Measurements from ENCODE around the gene VPS8.

VPS8 gene

DNA sequence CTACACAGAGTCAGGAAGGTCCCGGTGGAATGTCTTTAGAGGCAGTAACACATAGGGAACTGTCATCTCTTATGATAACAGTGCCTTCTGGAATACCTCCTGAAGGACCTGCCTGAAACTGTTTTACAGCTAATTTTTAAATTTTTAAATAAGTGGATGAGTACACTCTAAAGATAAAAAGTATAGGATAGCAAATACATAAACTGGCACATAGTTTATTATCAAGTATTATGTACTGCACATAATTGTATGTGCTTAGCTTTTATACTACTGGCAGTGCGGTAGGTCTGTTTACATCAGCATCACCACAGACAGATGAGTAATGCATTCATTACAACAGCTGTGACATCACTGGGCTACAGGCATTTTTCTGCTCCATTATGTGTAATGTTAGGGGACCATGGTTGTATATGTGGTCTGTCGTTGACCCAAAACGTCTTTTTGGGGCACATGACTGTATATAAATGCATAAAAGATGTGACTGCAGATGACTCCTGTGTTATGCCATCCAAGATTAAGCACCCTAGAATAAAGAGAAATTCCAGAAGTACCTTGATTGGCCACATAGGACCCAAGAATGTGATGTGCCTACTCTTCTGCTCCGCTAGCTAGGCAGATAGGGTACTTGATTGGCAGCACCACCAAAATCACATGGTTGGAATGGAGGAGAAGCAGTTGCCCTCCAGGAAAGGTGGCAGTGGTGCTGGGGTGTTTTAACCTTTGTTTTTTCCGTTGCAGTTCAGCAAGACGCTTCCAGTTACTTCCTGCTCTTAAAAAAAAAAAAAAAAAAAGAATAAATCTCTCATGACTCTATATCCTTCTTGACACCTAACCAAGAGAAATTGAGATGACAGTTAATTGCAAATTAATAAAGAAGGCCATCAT lies 3.3 kb downstream of the VPS8 start:
- no peak for DNase-seq

DNA sequence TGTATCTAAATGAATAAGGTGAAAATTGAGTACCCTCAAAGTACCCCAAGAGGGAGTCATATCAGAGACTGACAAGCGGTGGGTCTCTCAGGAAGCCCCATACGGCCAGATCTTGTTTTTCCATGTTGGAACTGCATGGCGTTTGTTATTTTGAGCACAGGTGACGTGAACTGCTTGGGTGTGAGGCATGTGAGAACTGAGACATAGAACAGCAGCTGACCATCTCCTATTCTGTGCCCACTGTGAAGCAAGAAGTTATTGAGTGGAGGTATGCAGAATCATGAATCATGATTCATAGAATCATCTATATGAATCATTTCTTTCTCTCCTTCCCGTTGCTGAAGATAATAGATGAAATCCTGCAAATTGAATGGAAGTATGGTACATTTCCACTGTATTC lies 4.6 kb downstream of the VPS8 start:
- no peak for DNase-seq

GRCh38 chr3:184820525-184820924 lies 8.6 kb downstream of the VPS8 start:
- DNase-seq = no peak

GRCh38 chr3:184821034-184821433 lies 9.1 kb downstream of the VPS8 start:
- no peak for DNase-seq

DNA sequence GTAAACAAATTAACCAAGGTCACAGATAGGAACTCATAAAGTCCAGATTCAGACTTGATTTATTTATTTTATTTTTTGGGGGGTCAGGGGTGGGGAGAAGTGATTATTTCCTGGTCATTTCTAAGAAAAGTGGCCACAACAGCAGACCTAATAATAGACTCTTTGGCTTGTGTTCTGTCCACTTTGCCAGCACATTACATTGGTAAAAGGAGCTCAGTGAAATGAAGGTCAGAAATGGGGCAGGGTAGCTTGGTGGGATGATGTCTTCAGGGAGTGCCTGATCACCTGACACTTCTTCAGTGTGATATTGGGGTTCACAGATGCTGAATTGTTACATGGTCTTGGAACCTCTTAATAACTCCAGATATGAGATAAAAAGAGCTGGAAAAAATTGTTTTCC lies 10.1 kb downstream of the VPS8 start:
- DNase-seq = no peak

DNA sequence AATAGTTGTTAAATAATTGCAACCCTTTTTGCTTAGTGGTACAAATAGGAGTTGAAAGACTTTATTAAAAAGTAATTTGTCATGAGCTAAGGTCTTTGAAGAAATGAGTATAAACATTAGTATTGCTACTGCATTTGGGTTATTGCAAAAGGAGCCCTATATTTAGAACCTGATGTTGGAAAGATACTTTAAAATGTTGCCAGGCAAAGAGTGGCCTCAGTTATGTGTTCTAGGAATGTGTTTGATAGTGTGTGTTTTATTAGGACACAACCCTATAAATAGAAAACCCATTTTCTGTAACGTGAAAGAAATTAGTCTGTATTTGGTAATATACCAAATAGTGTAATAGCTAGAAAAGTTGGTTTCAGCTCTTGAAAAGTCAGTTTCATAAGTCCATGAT lies 10.7 kb downstream of the VPS8 start:
- DNase-seq = no peak

DNA sequence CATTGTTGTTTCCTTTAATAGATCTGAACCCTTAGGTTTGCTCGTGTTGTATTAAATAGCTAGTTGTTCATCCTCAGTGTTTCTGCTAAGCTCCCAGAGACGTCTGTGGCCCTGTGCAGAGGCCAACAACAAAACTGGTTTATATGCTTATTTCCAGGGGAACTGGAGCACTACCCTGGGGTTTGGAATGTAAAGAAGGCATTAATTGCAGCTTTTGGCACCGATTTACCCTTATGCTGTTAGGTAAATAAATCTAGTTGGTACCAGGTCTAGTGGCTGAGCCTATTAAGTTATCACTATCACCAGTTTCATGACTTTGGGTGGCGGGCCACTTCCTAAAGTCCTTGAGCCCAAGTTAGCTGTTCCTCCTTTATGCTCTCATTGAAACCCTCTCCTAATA lies 12.0 kb downstream of the VPS8 start:
- DNase-seq = no peak

DNA sequence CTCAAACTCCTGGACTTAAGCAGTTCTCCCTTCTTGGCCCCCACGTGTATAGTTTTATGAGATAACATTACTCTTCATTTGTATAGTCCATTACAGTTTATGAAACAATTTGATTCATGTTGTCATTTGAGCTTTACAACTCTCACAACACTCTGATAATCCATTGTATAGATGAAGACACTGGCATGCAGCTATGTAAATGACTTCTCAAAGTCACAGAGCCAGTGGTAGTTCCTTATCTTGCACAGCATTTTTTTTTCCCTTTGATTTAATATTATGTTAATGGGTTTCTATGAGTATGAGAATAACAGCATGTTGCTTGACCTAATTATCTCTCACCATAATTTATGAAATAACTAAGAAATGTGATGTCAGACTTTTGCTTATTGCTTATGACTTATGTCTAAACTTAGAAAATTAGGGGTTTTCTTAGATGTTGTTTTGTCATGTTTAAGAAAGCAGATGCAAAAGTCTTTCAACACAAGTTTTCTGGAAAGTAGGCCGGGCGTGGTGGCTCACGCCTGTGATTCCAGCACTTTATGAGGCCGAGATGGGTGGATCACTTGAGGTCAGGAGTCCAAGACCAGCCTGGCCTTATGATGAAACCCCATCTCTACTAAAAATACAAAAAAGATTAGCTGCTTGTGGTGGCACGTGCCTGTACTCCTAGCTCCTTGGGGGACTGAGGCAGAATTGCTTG lies 13.3 kb downstream of the VPS8 start:
- DNase-seq = no peak

DNA sequence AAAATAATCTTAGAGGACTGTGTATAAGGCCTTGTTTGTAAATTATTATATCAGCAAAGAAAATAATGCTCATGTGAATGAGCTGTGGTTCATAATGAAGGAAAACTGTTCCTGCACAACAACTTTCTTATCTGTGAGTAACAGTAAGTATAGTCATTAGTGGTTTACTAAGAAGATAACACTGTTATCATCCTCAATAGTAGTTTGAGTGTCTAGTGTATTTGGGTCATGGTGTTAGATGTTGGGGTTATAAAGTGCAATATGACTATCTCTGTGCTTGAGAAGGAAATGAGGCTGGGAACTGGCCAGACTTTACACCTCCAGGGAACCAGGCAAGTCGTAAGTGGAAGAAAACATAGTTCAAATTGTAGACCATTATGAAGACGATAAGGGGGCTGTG lies 15.6 kb downstream of the VPS8 start:
- DNase-seq = no peak

DNA sequence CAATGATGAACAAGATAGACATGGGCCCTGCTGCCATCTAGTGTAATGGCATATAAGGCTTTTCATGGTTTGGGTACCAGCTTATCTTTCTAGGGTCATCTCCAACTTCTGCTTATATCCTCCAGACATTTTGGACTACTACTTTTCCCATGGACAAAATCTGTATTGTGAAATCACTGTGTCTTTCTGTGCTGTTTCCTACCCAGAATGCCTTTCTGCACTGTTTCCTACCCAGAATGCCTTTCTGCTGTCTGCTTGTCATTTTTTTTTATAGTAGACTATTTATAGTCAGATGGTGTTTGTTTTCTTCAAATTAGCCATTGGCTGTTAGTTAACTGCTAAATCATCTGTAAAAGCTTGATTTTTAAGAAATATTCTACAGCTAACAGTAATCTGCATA lies 20.1 kb downstream of the VPS8 start:
- no peak for DNase-seq

GRCh38 chr3:184832903-184833302 lies 20.9 kb downstream of the VPS8 start:
- no peak for DNase-seq

DNA sequence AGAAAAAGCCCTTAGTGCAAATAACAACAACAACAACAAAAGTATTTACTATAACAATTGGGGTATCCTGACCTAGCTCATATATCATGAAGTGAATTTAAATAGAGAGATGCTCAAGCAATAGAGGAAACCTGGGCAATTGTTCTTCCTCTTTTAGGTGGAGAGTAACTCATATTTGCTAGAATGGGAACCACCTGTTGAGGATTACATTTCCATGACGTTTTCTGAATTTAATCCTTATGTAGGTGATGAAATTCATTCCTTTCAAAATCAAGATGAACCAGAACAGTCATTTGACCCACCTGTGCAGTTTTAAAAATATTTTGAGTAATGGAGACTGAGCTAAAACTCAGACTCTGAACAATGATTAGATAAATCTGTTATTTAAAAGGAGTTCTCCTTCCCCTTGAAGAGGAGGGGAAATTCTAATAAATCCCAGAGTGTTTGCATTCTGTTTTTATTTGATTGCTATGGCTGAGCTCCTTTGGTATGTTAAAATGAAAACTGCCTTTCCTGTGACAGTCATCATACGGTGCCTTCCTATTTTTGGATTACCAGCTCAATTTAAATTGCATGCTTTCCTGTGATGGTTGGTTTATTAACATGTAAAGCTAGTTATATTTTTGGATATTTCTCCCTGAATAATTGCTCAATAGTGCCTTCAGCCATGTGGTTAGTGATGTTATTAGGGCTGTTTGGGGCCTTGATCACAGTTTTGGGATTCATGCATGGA lies 24.3 kb downstream of the VPS8 start:
- no peak for DNase-seq

GRCh38 chr3:184842433-184842832 lies 30.5 kb downstream of the VPS8 start:
- DNase-seq = no peak

DNA sequence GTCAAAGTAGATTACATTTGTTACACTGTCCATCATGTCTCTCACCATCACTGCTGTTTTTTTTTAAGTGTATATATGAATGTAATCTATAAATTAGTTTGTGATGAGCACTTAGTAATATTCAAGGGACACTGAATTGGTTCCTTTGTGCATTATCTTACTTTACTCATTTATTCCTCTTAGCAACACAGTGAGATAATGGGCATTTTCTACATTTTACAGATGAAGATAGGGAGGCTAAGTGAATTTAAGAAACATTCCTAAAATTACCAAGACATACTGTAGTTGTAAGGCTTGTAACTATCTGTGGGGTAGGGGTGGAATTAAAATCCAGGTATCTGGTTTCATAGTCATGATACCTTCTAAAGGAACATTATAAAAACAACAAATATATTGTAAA lies 33.9 kb downstream of the VPS8 start:
- DNase-seq = no peak

- no peak for DNase-seq
Observed at GRCh38 chr3:184846496-184846895, 34.5 kb downstream of the VPS8 start.

GRCh38 chr3:184848934-184849333 lies 37.0 kb downstream of the VPS8 start:
- no peak for DNase-seq

DNA sequence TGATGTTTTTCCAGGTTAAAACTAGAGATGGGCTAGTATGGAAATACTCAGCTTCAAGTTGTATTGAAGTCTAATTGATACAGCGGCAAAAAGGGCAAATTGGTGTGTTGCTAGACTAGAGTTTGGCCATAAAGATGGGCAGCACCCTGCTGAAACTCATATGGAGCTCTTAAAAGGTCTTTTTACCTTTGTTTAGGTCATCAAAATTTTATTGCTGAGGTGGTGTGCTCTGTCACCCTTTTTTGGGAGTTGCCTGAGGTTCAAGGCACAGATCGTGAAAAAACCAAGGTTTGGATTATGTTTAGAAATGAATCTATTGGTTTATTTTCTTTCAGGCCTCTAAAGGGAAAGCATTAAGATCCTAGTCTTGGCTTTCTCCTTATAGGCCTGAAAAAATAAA lies 38.2 kb downstream of the VPS8 start:
- DNase-seq = no peak

GRCh38 chr3:184857099-184857498 lies 45.1 kb downstream of the VPS8 start:
- no peak for DNase-seq

GRCh38 chr3:184864000-184864399 lies 52.0 kb downstream of the VPS8 start:
- DNase-seq = no peak

DNA sequence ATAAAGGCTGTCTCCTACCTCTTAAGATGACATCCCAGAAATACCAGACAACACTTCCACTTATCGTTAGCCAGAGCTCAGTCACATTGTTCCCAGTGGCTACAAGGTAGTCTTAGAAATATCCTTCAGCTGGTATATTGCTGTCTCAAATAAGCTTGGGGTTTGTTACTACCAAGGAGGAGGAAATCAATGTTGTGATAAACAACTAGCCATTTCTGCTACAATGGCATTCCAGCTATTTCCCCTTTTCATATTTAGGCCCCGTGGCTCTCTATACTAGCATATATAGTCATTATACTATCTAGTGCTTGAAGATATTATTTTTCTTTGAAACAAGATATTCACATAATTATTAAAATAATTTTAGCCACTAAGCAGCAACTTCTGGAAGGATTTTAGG lies 56.5 kb downstream of the VPS8 start:
- DNase-seq = no peak

- no peak for DNase-seq
Observed at GRCh38 chr3:184872200-184872599, 60.2 kb downstream of the VPS8 start.

DNA sequence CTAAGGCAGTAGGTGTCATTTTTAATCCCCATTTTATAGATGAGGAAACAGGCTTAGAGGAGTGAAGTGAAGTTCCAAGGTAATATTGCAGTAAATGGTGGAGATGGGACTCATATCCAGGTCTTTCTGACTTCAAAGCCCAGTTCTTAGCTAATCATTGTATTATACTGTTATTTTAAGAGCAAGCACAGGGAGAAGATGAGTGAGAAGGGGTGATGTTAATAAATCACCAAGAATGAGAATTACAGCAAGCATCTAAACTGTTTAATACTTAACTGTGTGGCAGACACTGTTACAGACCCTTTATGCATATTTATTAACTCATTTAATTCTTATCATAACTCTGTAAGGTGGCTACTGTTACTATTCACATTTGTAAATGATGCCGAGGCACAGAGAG lies 61.2 kb downstream of the VPS8 start:
- no peak for DNase-seq

DNA sequence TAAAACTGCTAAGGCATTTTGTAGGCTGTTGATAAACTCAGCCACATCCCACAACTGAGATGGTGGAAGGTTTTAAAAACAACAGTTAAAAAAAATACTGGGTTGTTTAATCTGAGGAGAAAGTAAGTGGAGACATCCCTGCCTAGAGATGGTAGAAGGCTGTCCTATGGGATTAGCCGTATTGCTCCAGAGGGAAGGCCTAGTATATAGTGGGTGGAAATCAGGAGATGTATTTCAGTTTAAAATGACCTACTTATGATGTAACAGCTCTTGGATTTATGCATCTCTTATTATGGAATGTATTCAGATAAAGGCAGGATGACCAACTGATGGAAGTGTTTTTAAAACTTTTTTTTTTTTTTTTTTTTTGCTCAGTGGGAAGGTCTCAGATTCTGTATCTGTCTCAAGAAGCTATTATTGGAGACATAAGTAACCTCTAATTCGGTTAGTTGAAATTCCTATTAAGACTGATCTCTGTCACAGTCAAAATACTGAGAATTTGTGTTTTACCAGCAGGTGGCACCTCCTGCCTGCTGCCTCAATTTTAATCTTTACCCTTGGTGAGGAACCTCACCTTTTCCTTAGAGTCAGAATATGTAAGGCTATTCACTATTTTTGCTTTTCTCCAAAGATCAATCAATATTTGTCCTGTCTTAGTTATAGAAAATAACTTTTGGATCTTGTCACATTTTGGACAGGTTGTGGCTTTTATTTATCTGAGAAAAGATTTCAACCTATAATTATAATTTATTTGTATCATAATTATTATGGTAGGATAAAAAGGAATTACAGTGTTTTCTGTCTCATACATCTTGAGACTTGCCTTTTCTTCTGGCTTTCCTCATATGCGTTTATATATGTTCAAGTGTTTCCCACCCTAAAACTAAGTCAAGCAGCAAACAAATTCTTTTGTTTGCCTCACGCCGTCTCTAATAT lies 63.0 kb downstream of the VPS8 start:
- no peak for DNase-seq

Measured in NK-92 treated with Interleukin-12 subunit alpha and Interleukin-12 subunit beta, amount 100 ng/mL, for 24 hours (cell line).